LNCaP clone FGC (cell line): Measurements from ENCODE around the gene CD74.

ENCODE experiments used
- DNase-seq: peaks from one replicate; pipeline ENCODE4 v3.0.0-alpha.2; 2011; ENCODE audit warnings: low read depth
- H3K4me3 ChIP-seq: 2 replicates; pipeline ENCODE4 v1.5.1; 2011; ENCODE audit warnings: mild to moderate bottlenecking, low read depth, low read length, control low read depth
- CTCF ChIP-seq: IDR thresholded peaks from 2 replicates; pipeline ENCODE4 v1.5.1; 2012; ENCODE audit warnings: mild to moderate bottlenecking; ENCODE audit not compliant: control insufficient read depth, insufficient read depth; ENCODE audit errors: extremely low read depth

The CD74 gene

GRCh38 chr5:150372639-150373038 lies 40.1 kb downstream of the CD74 start:
- no peak overlapping the region for H3K4me3 ChIP-seq
- TF ChIP-seq CTCF, result no peak
- no peak for DNase-seq

- DNase-seq, result no peak
- TF ChIP-seq CTCF, result no peak
Measured at GRCh38 chr5:150368526-150368925, 44.2 kb downstream of the CD74 start.

GRCh38 chr5:150364004-150364403 lies 48.7 kb downstream of the CD74 start:
- no peak for DNase-seq
- no peak overlapping the region for H3K4me3 ChIP-seq
- no peak for TF ChIP-seq CTCF

More at GRCh38 chr5:150368526-150368925, 44.2 kb downstream of the CD74 start:
- no peak overlapping the region for H3K4me3 ChIP-seq

- TF ChIP-seq CTCF, result no peak
- no peak overlapping the region for H3K4me3 ChIP-seq
- DNase-seq, result no peak
Measured at GRCh38 chr5:150363185-150363584, 49.5 kb downstream of the CD74 start.

- no peak for DNase-seq
- no peak for TF ChIP-seq CTCF
- H3K4me3 ChIP-seq, result no peak overlapping the region
Measured at GRCh38 chr5:150361301-150361700, 51.4 kb downstream of the CD74 start.

GRCh38 chr5:150358261-150359095 lies 54.2 kb downstream of the CD74 start:
- DNase-seq, result no peak
- no peak for TF ChIP-seq CTCF
- peak overlapping the region; percentile 91 for H3K4me3 ChIP-seq
